Panc1 (cell line): ENCODE measurements around the gene FOXD4L3. TPM values are rescaled to one million over a fixed set of nuclear protein-coding genes. Genes with fewer than 3 reads are reported as not detected.
"Not testable (repeated sequence)": the region's sequence is repeated elsewhere in the genome, so short reads cannot be mapped to it uniquely, and the experiment has no call there.

Experiments
- ATAC-seq: fragments of 200-7000 bp; cut with Tn5 transposase; 2 replicates; pipeline ENCODE4 v1.9.1; 2020; ENCODE audit warnings: mild to moderate bottlenecking, moderate library complexity
- Bru-seq: library from RNA; stranded (reverse); fragments of 400-500 nt; gene quantifications from one replicate; lab custom pipeline; 2021; lab: Mats Ljungman, UMichigan
- BruChase-seq, 2 experiments: library from RNA; stranded (reverse); fragments of 400-500 nt; gene quantifications; one replicate each; lab custom pipeline; 2021; lab: Mats Ljungman, UMichigan
- BruUV-seq: library from RNA; stranded (reverse); fragments of 400-500 nt; replicated peaks from 2 replicates; lab custom pipeline; 2021; lab: Mats Ljungman, UMichigan
- CTCF ChIA-PET: fragments of 300-600 bp; sonication (Branson Sonifier 250); formaldehyde crosslinking; loops from one replicate; lab custom pipeline; 2022; ENCODE audit warnings: antibody characterized with exemption; lab: Charles Lee
- POLR2A ChIA-PET: fragments of 300-600 bp; sonication (Branson Sonifier 250); formaldehyde crosslinking; loops from one replicate; lab custom pipeline; 2022; ENCODE audit warnings: antibody characterized with exemption; lab: Charles Lee
- DNase-seq: peaks from one replicate; pipeline ENCODE4 v3.0.0-alpha.2; 2010; ENCODE audit warnings: low read depth, low spot score
- H3K27ac ChIP-seq: 2 replicates; pipeline ENCODE4 v1.5.1; 2011; ENCODE audit warnings: mild to moderate bottlenecking, low read length, inconsistent platforms
- H3K27me3 ChIP-seq: fragments of 200-500 bp; sonication (Bioruptor generic); 2 replicates; pipeline ENCODE4 v1.6.0; 2014; ENCODE audit warnings: low read length, inconsistent platforms; ENCODE audit not compliant: control insufficient read depth, insufficient read depth
- H3K36me3 ChIP-seq: fragments of 200-500 bp; sonication (Bioruptor generic); 2 replicates; pipeline ENCODE4 v1.5.1; 2014; ENCODE audit warnings: inconsistent platforms, mild to moderate bottlenecking, low read length, moderate library complexity; ENCODE audit not compliant: control insufficient read depth, insufficient read depth
- H3K4me1 ChIP-seq: 2 replicates; pipeline ENCODE4 v1.5.1; 2011; ENCODE audit warnings: inconsistent platforms, mild to moderate bottlenecking, low read length, moderate library complexity; ENCODE audit not compliant: control insufficient read depth, insufficient read depth
- H3K4me3 ChIP-seq, 2 experiments: 2 replicates each; pipeline ENCODE4 v1.5.1; 2011 to 2012; ENCODE audit warnings: low read depth in 2 of 2, low read length in 2 of 2, mild to moderate bottlenecking in 2 of 2, inconsistent platforms in 1 of 2, moderate library complexity in 1 of 2
- H3K9me3 ChIP-seq: fragments of 200-500 bp; sonication (Bioruptor generic); 2 replicates; pipeline ENCODE4 v1.5.1; 2014; ENCODE audit warnings: low read depth, mild to moderate bottlenecking, inconsistent platforms, low read length, moderate library complexity; ENCODE audit not compliant: control insufficient read depth, insufficient read depth
- in situ Hi-C: cut with HindIII; loops from 2 replicates; pipeline ENCODE4 v1.10.0; 2016; ENCODE audit warnings: low sequenced_read_pairs, low pct_unique_long_range_greater_than_20kb
- intact Hi-C: fragments of 100-400 bp; cut with micrococcal nuclease; formaldehyde crosslinking; loops from one replicate; pipeline ENCODE4 v1.10.0; 2022; ENCODE audit not compliant: unreplicated experiment
- long read RNA-seq: library from polyadenylated mRNA; unstranded; transcript quantifications from one replicate; pipeline ENCODE4 v2.0.0, GENCODE V29; 2021; ENCODE audit not compliant: unreplicated experiment
- polyA plus RNA-seq: library from polyadenylated mRNA; unstranded; fragments of >200 nt; gene quantifications from one replicate; pipeline ENCODE4 v1.2.1, GENCODE V29; 2012; ENCODE audit warnings: missing spikeins; ENCODE audit not compliant: insufficient read length
- total RNA-seq: library from RNA; stranded (reverse); gene quantifications from one replicate; pipeline ENCODE4 v1.2.1, GENCODE V29; 2021; ENCODE audit not compliant: unreplicated experiment

FOXD4L3 gene
- total RNA-seq, result not detected
- polyA plus RNA-seq, result not detected
- percentile 25 among the genes with signal in this experiment for Bru-seq, nascent RNA
- percentile 31 among the genes with signal in this experiment for BruChase-seq, experiment 1, labeled RNA remaining after a 2-hour chase
- percentile 18 among the genes with signal in this experiment for BruChase-seq, experiment 2, labeled RNA remaining after a 6-hour chase
- long read RNA-seq, result 0 reads

GRCh38 chr9:68302567-68302966 lies at the start of gene FOXD4L3:
Gene FOXD4L3, plus strand, starts transcription at chr9:68302867. Its CDS starts 85 bp downstream, at chr9:68302952.
- H3K4me3 ChIP-seq, H3K27ac ChIP-seq, ATAC-seq, H3K36me3 ChIP-seq, BruUV-seq, H3K27me3 ChIP-seq, intact Hi-C loops, in situ Hi-C loops, CTCF ChIA-PET, H3K4me1 ChIP-seq, H3K9me3 ChIP-seq, DNase-seq, POLR2A ChIA-PET: not testable (repeated sequence)

DNA sequence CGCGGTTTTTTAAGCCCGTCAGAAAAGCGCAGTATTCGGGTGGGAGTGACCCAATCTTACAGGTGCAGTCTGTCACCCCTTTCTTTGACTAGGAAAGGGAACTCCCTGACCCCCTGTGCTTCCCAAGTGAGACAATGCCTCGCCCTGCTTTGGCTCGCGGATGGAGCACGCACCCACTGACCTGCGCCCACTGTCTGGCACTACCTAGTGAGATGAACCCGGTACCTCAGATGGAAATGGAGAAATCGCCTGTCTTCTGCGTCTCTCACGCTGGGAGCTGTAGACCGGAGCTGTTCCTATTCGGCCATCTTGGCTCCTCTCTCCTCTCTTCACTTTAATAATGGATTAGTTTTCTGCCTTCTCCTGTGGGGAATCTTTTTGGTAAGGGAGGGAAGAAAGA lies 21.6 kb upstream of the FOXD4L3 start:
- H3K9me3 ChIP-seq, H3K27ac ChIP-seq, intact Hi-C loops: not testable (repeated sequence)

DNA sequence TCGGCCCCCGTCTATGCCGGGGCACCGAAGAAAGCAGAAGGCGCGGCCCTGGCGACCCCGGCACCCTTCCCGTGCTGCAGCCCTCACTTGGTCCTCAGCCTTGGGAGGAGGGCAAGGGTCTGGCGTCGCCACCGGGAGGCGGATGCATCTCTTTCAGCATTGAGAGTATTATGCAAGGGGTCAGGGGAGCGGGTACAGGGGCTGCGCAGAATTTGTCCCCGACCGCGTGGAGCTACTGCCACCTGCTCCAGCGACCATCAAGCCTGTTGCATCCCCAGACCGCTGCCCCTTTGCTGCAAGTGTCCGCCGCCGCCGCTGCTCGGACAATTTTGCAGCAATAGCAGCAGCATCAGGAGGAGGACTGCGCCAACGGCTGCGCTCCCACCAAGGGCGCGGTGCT lies 1.1 kb downstream of the FOXD4L3 start:
- H3K4me3 ChIP-seq, ATAC-seq, intact Hi-C loops, H3K27ac ChIP-seq, CTCF ChIA-PET, H3K27me3 ChIP-seq, BruUV-seq, H3K36me3 ChIP-seq, in situ Hi-C loops, H3K4me1 ChIP-seq, POLR2A ChIA-PET, H3K9me3 ChIP-seq, DNase-seq: not testable (repeated sequence)

More for the DNA sequence above, 21.6 kb upstream of the FOXD4L3 start:
- H3K36me3 ChIP-seq, H3K4me3 ChIP-seq, H3K27me3 ChIP-seq, H3K4me1 ChIP-seq, POLR2A ChIA-PET, CTCF ChIA-PET, BruUV-seq, ATAC-seq, DNase-seq, in situ Hi-C loops: not testable (repeated sequence)

- intact Hi-C loops, CTCF ChIA-PET, H3K9me3 ChIP-seq, H3K36me3 ChIP-seq, POLR2A ChIA-PET, in situ Hi-C loops, H3K4me3 ChIP-seq, BruUV-seq, H3K27me3 ChIP-seq, H3K4me1 ChIP-seq, ATAC-seq, DNase-seq, H3K27ac ChIP-seq: not testable (repeated sequence)
These were observed 1.5 kb downstream of the FOXD4L3 start for GRCh38 chr9:68304212-68304611.

- H3K27me3 ChIP-seq, BruUV-seq, intact Hi-C loops, H3K4me3 ChIP-seq, H3K9me3 ChIP-seq, H3K4me1 ChIP-seq, in situ Hi-C loops, POLR2A ChIA-PET, H3K27ac ChIP-seq, DNase-seq, H3K36me3 ChIP-seq, CTCF ChIA-PET, ATAC-seq: not testable (repeated sequence)
These were observed 2.1 kb downstream of the FOXD4L3 start for GRCh38 chr9:68304777-68305176.

- H3K27ac ChIP-seq, CTCF ChIA-PET, H3K9me3 ChIP-seq, in situ Hi-C loops, H3K4me3 ChIP-seq, intact Hi-C loops, BruUV-seq, ATAC-seq, H3K4me1 ChIP-seq, H3K27me3 ChIP-seq, POLR2A ChIA-PET, H3K36me3 ChIP-seq, DNase-seq: not testable (repeated sequence)
These were observed 3.1 kb downstream of the FOXD4L3 start for GRCh38 chr9:68305680-68306285.

- H3K4me1 ChIP-seq, H3K36me3 ChIP-seq, in situ Hi-C loops, intact Hi-C loops, DNase-seq, H3K27me3 ChIP-seq, CTCF ChIA-PET, POLR2A ChIA-PET, ATAC-seq, H3K27ac ChIP-seq, H3K4me3 ChIP-seq, H3K9me3 ChIP-seq, BruUV-seq: not testable (repeated sequence)
These were observed 3.8 kb downstream of the FOXD4L3 start for GRCh38 chr9:68306391-68306964.
